ENCODE measurements around the gene CYP2W1. TPM values are rescaled to one million over a fixed set of nuclear protein-coding genes. Genes with fewer than 3 reads are reported as not detected.

The CYP2W1 gene
- total and polyA plus RNA-seq, 3 experiments from 2014 or later = not detected

GRCh38 chr7:1018334-1018695 is 35.3 kb downstream of the CYP2W1 start:
- no peak for DNase-seq
- Histone ChIP-seq H3K4me3 (ENCODE audit: low read length) (no peak overlapping the region), H3K27me3 (ENCODE audit: insufficient read depth, low read length, poor library complexity, severe bottlenecking) (no peaks in the 10 kb centered on the region), H3K36me3 (ENCODE audit: insufficient read depth, low read length) (no peaks in the 10 kb centered on the region), H3K9me3 (ENCODE audit: low read length) (peaks cover 3% of the 10 kb centered on the region), H3K4me1 (ENCODE audit: insufficient read depth, low read length) (no peaks in the 10 kb centered on the region), H3K27ac (ENCODE audit: low read depth, low read length) (no peak overlapping the region)
- H3K27ac Mint-ChIP-seq = peak overlapping the region in 3 of 8 donors; percentile 23 to 79 (median 38)
- H3K27me3 Mint-ChIP-seq = peaks cover 0 to 2% of the 10 kb centered on the region in 2 donors
- CTCF ChIA-PET = interaction anchor here (1.0 to 1.7 kb wide), 3 partner anchors 9 to 47 kb away, joined by 4 to 7 read pairs (median 7); no protein-coding TSS in a partner anchor
- no peak overlapping the region for H3K4me3 Mint-ChIP-seq
- peaks cover 2 to 9% (median 5%) of the 10 kb centered on the region in 5 donors for H3K9me3 Mint-ChIP-seq
- peaks cover 11 to 24% (median 13%) of the 10 kb centered on the region in 3 donors for H3K4me1 Mint-ChIP-seq
- POLR2A ChIA-PET = no interaction called here
- peaks cover 0 to 26% (median 21%) of the 10 kb centered on the region in 3 donors for H3K36me3 Mint-ChIP-seq

- POLR2A ChIA-PET = no interaction called here
- Mint-ChIP-seq H3K27me3 (peaks cover 0 to 2% of the 10 kb centered on the region in 2 donors), H3K4me3 (no peak overlapping the region), H3K27ac (no peak overlapping the region), H3K36me3 (peaks cover 0 to 31% (median 21%) of the 10 kb centered on the region in 3 donors), H3K9me3 (peaks cover 5 to 9% (median 5%) of the 10 kb centered on the region in 5 donors), H3K4me1 (peaks cover 9 to 21% (median 12%) of the 10 kb centered on the region in 3 donors)
- Histone ChIP-seq H3K36me3 (ENCODE audit: insufficient read depth, low read length) (no peaks in the 10 kb centered on the region), H3K9me3 (ENCODE audit: low read length) (peaks cover 3% of the 10 kb centered on the region), H3K27me3 (ENCODE audit: insufficient read depth, low read length, poor library complexity, severe bottlenecking) (no peaks in the 10 kb centered on the region), H3K4me3 (ENCODE audit: low read length) (no peak overlapping the region), H3K27ac (ENCODE audit: low read depth, low read length) (no peak overlapping the region), H3K4me1 (ENCODE audit: insufficient read depth, low read length) (no peaks in the 10 kb centered on the region)
- CTCF ChIA-PET = interaction anchor here (1.0 to 1.7 kb wide), 2 partner anchors 8 to 46 kb away, joined by 4 to 7 read pairs; no protein-coding TSS in a partner anchor
- no peak for DNase-seq
Measured at GRCh38 chr7:1019255-1019785, 36.3 kb downstream of the CYP2W1 start.

DNA sequence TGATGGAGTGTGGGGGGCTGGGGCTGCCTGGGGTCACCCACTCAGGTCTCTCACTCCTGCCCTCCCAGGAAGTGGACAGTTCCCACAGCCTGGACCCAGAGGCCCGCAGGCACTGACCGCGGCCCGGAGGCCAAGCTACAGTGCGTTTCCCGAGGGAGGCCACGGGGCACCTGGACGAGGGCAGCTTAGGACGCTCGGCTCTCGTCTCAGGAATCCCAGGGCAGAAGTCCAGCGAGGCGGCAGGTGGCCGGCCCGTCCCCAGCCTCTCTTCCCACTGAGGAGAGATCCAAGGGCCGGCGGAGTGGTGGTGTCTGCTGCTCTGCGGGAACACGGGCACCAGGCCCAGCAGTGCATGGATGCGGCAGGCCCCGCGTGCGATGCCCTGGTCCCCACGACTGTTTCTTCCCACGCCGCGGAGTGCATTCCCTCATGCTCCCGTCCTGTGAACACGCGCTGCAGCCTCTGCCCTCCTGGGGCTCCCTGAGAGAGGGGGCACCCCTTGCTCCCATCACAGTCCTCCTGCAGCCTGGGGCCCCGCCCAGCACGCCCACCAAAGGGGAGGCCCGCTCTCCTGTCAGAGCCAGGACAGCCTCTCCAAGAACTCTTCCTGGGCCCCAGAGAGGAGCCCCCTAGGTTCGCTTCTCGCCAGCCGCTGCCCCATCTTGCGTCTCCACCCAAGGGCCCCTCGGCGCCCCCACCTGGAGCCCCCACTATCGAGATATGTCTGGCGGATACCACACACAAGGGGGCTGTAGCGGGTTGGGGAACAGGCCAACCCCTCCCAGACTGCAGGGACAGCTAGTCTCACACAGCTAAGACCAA is 37.0 kb downstream of the CYP2W1 start:
- Mint-ChIP-seq H3K4me1 (peaks cover 9 to 24% (median 12%) of the 10 kb centered on the region in 3 donors), H3K27ac (no peak overlapping the region), H3K4me3 (no peak overlapping the region), H3K27me3 (peaks cover 0 to 2% of the 10 kb centered on the region in 2 donors), H3K9me3 (peaks cover 5 to 9% (median 5%) of the 10 kb centered on the region in 5 donors), H3K36me3 (peaks cover 0 to 31% (median 21%) of the 10 kb centered on the region in 3 donors)
- no peak for DNase-seq
- H3K27me3 ChIP-seq (ENCODE audit: insufficient read depth, low read length, poor library complexity, severe bottlenecking) = no peaks in the 10 kb centered on the region
- H3K4me3 ChIP-seq (ENCODE audit: low read length) = no peak overlapping the region
- no peak overlapping the region for H3K27ac ChIP-seq (ENCODE audit: low read depth, low read length)
- H3K9me3 ChIP-seq (ENCODE audit: low read length) = peaks cover 3% of the 10 kb centered on the region
- CTCF ChIA-PET = interaction anchor here (2.3 kb wide), 1 partner anchor 46 kb away, joined by 14 read pairs; no protein-coding TSS in a partner anchor
- POLR2A ChIA-PET = no interaction called here
- no peaks in the 10 kb centered on the region for H3K4me1 ChIP-seq (ENCODE audit: insufficient read depth, low read length)
- H3K36me3 ChIP-seq (ENCODE audit: insufficient read depth, low read length) = no peaks in the 10 kb centered on the region

GRCh38 chr7:1020849-1021251 is 37.9 kb downstream of the CYP2W1 start:
- Histone ChIP-seq H3K27ac (ENCODE audit: low read depth, low read length) (no peak overlapping the region), H3K36me3 (ENCODE audit: insufficient read depth, low read length) (no peaks in the 10 kb centered on the region), H3K9me3 (ENCODE audit: low read length) (peaks cover 3% of the 10 kb centered on the region), H3K27me3 (ENCODE audit: insufficient read depth, low read length, poor library complexity, severe bottlenecking) (no peaks in the 10 kb centered on the region), H3K4me3 (ENCODE audit: low read length) (no peak overlapping the region), H3K4me1 (ENCODE audit: insufficient read depth, low read length) (no peaks in the 10 kb centered on the region)
- H3K4me3 Mint-ChIP-seq = no peak overlapping the region
- H3K9me3 Mint-ChIP-seq = peaks cover 5 to 9% (median 5%) of the 10 kb centered on the region in 5 donors
- no peak for DNase-seq
- CTCF ChIA-PET = interaction anchor here (2.3 kb wide), 1 partner anchor 45 kb away, joined by 14 read pairs; no protein-coding TSS in a partner anchor
- peaks cover 0 to 2% of the 10 kb centered on the region in 2 donors for H3K27me3 Mint-ChIP-seq
- H3K36me3 Mint-ChIP-seq = peaks cover 0 to 34% (median 21%) of the 10 kb centered on the region in 3 donors
- H3K27ac Mint-ChIP-seq = no peak overlapping the region
- POLR2A ChIA-PET = no interaction called here
- H3K4me1 Mint-ChIP-seq = peaks cover 9 to 28% (median 12%) of the 10 kb centered on the region in 3 donors

GRCh38 chr7:1021366-1021765 is 38.4 kb downstream of the CYP2W1 start:
- Histone ChIP-seq H3K36me3 (ENCODE audit: insufficient read depth, low read length) (no peaks in the 10 kb centered on the region), H3K27me3 (ENCODE audit: insufficient read depth, low read length, poor library complexity, severe bottlenecking) (no peaks in the 10 kb centered on the region), H3K27ac (ENCODE audit: low read depth, low read length) (no peak overlapping the region), H3K4me3 (ENCODE audit: low read length) (no peak overlapping the region), H3K9me3 (ENCODE audit: low read length) (peaks cover 3% of the 10 kb centered on the region), H3K4me1 (ENCODE audit: insufficient read depth, low read length) (no peaks in the 10 kb centered on the region)
- ChIA-PET CTCF (interaction anchor here (2.3 kb wide), 1 partner anchor 44 kb away, joined by 14 read pairs; no protein-coding TSS in a partner anchor), POLR2A (no interaction called here)
- DNase-seq = no peak
- Mint-ChIP-seq H3K27ac (peak overlapping the region in 1 of 8 donors; percentile 66), H3K4me3 (no peak overlapping the region), H3K27me3 (peaks cover 0 to 2% of the 10 kb centered on the region in 2 donors), H3K4me1 (peaks cover 12 to 32% (median 15%) of the 10 kb centered on the region in 3 donors), H3K36me3 (peaks cover 2 to 39% (median 21%) of the 10 kb centered on the region in 3 donors), H3K9me3 (peaks cover 5 to 9% (median 5%) of the 10 kb centered on the region in 5 donors)

DNA sequence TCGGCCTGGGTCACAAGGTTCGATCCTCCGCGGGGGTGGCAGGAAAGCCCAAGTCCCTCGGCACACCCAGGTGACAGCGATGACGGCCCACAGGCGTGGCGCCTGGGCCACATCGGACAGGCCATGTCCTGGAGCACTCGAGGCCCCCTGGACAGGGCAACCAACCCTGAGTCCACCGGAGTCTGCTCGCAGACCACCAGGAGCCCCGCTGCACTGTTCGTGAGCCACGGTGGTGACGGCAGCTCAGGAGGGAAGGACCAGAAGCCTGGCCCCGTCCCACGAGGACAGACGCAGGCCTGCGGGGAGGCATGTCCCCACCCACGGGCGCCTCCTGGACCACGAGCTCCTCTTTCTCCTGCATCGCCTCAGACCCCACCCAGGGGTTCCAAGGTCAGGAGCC is 39.0 kb downstream of the CYP2W1 start:
- Mint-ChIP-seq H3K27me3 (peaks cover 0 to 2% of the 10 kb centered on the region in 2 donors), H3K27ac (no peak overlapping the region), H3K4me1 (peaks cover 12 to 37% (median 18%) of the 10 kb centered on the region in 3 donors), H3K9me3 (peaks cover 5 to 9% (median 5%) of the 10 kb centered on the region in 5 donors), H3K36me3 (peaks cover 2 to 44% (median 21%) of the 10 kb centered on the region in 3 donors), H3K4me3 (no peak overlapping the region)
- no peaks in the 10 kb centered on the region for H3K27me3 ChIP-seq (ENCODE audit: insufficient read depth, low read length, poor library complexity, severe bottlenecking)
- no peak overlapping the region for H3K27ac ChIP-seq (ENCODE audit: low read depth, low read length)
- H3K4me3 ChIP-seq (ENCODE audit: low read length) = no peak overlapping the region
- no peaks in the 10 kb centered on the region for H3K4me1 ChIP-seq (ENCODE audit: insufficient read depth, low read length)
- POLR2A ChIA-PET = no interaction called here
- CTCF ChIA-PET = interaction anchor here (1.7 to 2.3 kb wide), 2 partner anchors 29 to 44 kb away, joined by 5 to 14 read pairs; no protein-coding TSS in a partner anchor
- H3K9me3 ChIP-seq (ENCODE audit: low read length) = peaks cover 3% of the 10 kb centered on the region
- no peak for DNase-seq
- H3K36me3 ChIP-seq (ENCODE audit: insufficient read depth, low read length) = no peaks in the 10 kb centered on the region

GRCh38 chr7:1022356-1022755 is 39.4 kb downstream of the CYP2W1 start:
- Histone ChIP-seq H3K36me3 (ENCODE audit: insufficient read depth, low read length) (no peaks in the 10 kb centered on the region), H3K27me3 (ENCODE audit: insufficient read depth, low read length, poor library complexity, severe bottlenecking) (no peaks in the 10 kb centered on the region), H3K9me3 (ENCODE audit: low read length) (peaks cover 3% of the 10 kb centered on the region), H3K4me1 (ENCODE audit: insufficient read depth, low read length) (no peaks in the 10 kb centered on the region), H3K4me3 (ENCODE audit: low read length) (no peak overlapping the region), H3K27ac (ENCODE audit: low read depth, low read length) (no peak overlapping the region)
- CTCF ChIA-PET = interaction anchor here (1.7 to 2.3 kb wide), 2 partner anchors 29 to 43 kb away, joined by 5 to 14 read pairs; no protein-coding TSS in a partner anchor
- peak overlapping the region in 1 of 8 donors; percentile 68 for H3K27ac Mint-ChIP-seq
- peaks cover 0 to 2% of the 10 kb centered on the region in 2 donors for H3K27me3 Mint-ChIP-seq
- no peak for DNase-seq
- POLR2A ChIA-PET = no interaction called here
- peaks cover 2 to 46% (median 21%) of the 10 kb centered on the region in 3 donors for H3K36me3 Mint-ChIP-seq
- peaks cover 5 to 9% (median 5%) of the 10 kb centered on the region in 5 donors for H3K9me3 Mint-ChIP-seq
- H3K4me3 Mint-ChIP-seq = peak overlapping the region in 1 of 7 donors; percentile 13
- peaks cover 12 to 42% (median 22%) of the 10 kb centered on the region in 3 donors for H3K4me1 Mint-ChIP-seq

All from CD8-positive, alpha-beta memory T cell (primary cell).